Measurements from ENCODE around the gene IL21R. TPM values are rescaled to one million over a fixed set of nuclear protein-coding genes. Genes with fewer than 3 reads are reported as not detected.

IL21R gene
- 0.34 and 0.40 TPM in 2 replicates for total RNA-seq
- long read RNA-seq: 0 reads

DNA sequence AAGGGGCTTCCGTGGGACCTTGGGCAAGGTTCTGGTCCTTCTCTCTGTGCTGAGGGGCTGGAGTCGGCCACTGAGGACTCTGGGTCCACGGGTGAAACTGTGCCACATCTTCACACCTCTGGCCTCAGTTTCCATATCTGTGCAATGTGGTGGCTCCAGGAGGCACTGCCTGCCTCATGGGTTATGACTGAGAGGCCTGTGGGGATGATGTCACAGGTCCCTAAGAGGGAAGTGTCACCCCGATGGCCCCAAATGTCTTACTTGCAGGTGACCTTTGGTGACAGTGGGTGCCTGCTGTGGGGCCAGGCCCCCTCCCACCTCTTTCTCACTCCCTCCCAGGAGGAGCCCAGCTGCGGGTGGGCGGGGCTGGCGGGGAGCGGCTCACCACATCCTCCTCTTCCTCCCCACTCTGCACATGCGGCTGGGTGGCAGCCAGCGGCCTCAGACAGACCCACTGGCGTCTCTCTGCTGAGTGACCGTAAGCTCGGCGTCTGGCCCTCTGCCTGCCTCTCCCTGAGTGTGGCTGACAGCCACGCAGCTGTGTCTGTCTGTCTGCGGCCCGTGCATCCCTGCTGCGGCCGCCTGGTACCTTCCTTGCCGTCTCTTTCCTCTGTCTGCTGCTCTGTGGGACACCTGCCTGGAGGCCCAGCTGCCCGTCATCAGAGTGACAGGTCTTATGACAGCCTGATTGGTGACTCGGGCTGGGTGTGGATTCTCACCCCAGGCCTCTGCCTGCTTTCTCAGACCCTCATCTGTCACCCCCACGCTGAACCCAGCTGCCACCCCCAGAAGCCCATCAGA is at the start of gene IL21R:
IL21R (plus strand) TSS at position 407 of the 801 bp plus-strand sequence. CDS start 27,898 bp downstream, outside the sequence.
- TF ChIP-seq, protein P1, sequence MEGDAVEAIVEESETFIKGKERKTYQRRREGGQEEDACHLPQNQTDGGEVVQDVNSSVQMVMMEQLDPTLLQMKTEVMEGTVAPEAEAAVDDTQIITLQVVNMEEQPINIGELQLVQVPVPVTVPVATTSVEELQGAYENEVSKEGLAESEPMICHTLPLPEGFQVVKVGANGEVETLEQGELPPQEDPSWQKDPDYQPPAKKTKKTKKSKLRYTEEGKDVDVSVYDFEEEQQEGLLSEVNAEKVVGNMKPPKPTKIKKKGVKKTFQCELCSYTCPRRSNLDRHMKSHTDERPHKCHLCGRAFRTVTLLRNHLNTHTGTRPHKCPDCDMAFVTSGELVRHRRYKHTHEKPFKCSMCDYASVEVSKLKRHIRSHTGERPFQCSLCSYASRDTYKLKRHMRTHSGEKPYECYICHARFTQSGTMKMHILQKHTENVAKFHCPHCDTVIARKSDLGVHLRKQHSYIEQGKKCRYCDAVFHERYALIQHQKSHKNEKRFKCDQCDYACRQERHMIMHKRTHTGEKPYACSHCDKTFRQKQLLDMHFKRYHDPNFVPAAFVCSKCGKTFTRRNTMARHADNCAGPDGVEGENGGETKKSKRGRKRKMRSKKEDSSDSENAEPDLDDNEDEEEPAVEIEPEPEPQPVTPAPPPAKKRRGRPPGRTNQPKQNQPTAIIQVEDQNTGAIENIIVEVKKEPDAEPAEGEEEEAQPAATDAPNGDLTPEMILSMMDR (IDR thresholded peaks at IDR 0.05): no peak
- Mint-ChIP-seq H3K27ac (ENCODE audit: unreplicated experiment) (peak within 1 kb of the TSS; percentile 67), H3K9me3 (ENCODE audit: unreplicated experiment) (no peaks in the 10 kb centered on the region), H3K4me1 (ENCODE audit: unreplicated experiment) (peaks cover 19% of the 10 kb centered on the region), H3K36me3 (ENCODE audit: unreplicated experiment) (no peaks in the 10 kb centered on the region), H3K4me3 (ENCODE audit: unreplicated experiment) (peak within 1 kb of the TSS; percentile 22), H3K27me3 (ENCODE audit: unreplicated experiment) (no peaks in the 10 kb centered on the region)
- peak; percentile 84 for DNase-seq (ENCODE audit: extremely low spot score, unreplicated experiment)

DNA sequence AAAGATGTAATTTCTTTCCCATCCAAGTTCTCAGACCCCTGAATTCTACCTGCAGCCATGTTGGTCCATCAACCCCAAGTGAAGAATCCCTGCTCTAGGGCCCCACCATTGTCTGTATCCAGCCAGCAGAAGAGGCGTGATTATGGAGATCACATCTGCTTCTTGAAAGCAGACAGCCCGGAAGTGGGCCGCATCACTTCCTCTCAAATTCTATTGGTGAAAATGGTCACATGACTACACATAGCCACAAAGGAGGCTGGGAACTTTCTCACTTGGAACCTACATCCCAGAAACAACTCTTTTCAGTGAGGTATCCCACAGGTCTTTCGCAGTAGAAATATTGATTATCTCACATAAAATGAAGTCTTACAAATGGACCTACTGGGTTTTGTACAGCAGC is 48.1 kb upstream of the IL21R start:
- no peaks in the 10 kb centered on the region for H3K9me3 Mint-ChIP-seq (ENCODE audit: unreplicated experiment)
- no peaks in the 10 kb centered on the region for H3K27me3 Mint-ChIP-seq (ENCODE audit: unreplicated experiment)
- TF ChIP-seq, protein P1 (IDR thresholded peaks at IDR 0.05): no peak
- no peaks in the 10 kb centered on the region for H3K4me1 Mint-ChIP-seq (ENCODE audit: unreplicated experiment)
- no peak for DNase-seq (ENCODE audit: extremely low spot score, unreplicated experiment)
- no peak overlapping the region for H3K4me3 Mint-ChIP-seq (ENCODE audit: unreplicated experiment)
- peaks cover 37% of the 10 kb centered on the region for H3K36me3 Mint-ChIP-seq (ENCODE audit: unreplicated experiment)
- no peak overlapping the region for H3K27ac Mint-ChIP-seq (ENCODE audit: unreplicated experiment)

DNA sequence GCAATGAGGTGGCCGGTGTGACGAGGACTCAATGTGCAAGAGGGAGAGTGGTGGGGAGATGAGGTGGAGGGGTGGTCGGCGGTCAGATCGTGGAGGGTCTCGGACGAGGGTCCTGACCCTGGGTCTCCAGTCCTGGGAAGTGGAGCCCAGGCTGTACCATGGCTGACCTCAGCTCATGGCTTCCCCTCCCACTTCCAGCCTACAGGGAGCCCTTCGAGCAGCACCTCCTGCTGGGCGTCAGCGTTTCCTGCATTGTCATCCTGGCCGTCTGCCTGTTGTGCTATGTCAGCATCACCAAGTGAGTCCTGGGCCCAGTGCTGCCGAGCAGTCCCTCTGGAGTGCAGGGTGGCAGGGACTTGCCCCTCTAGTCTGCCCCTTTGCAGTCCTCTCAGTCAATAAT is 46.4 kb upstream of the IL21R start:
- Mint-ChIP-seq H3K9me3 (ENCODE audit: unreplicated experiment) (no peaks in the 10 kb centered on the region), H3K27me3 (ENCODE audit: unreplicated experiment) (no peaks in the 10 kb centered on the region), H3K27ac (ENCODE audit: unreplicated experiment) (no peak overlapping the region)

DNA sequence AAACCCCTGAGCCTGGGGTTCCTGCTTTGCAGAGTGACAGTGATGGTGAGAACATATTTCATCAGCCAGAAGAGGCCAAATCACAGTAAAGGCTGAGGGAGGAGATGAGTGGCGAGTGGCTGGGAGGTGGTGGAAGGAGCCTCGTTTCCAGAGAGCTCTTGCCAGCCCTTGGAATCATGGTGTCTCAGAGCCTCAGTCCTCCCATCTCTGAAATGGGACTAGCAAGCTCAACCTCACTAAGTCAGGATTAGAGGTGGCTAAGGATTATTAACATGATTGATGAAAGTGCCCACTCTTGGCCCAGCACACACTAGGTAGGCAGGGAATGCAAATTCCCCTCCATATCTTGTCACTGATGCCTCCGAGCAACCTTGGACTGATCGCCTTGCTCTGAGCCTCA is 45.2 kb upstream of the IL21R start:
- Mint-ChIP-seq H3K4me1 (ENCODE audit: unreplicated experiment) (no peaks in the 10 kb centered on the region), H3K27ac (ENCODE audit: unreplicated experiment) (no peak overlapping the region), H3K9me3 (ENCODE audit: unreplicated experiment) (no peaks in the 10 kb centered on the region), H3K27me3 (ENCODE audit: unreplicated experiment) (no peaks in the 10 kb centered on the region), H3K4me3 (ENCODE audit: unreplicated experiment) (no peak overlapping the region), H3K36me3 (ENCODE audit: unreplicated experiment) (peaks cover 26% of the 10 kb centered on the region)
- no peak for DNase-seq (ENCODE audit: extremely low spot score, unreplicated experiment)
- TF ChIP-seq, protein P1 (IDR thresholded peaks at IDR 0.05): no peak

More for the DNA sequence above, 46.4 kb upstream of the IL21R start:
- Mint-ChIP-seq H3K4me1 (ENCODE audit: unreplicated experiment) (no peaks in the 10 kb centered on the region), H3K4me3 (ENCODE audit: unreplicated experiment) (no peak overlapping the region), H3K36me3 (ENCODE audit: unreplicated experiment) (peaks cover 30% of the 10 kb centered on the region)
- TF ChIP-seq, protein P1 (IDR thresholded peaks at IDR 0.05): peak; percentile 27
- DNase-seq (ENCODE audit: extremely low spot score, unreplicated experiment): no peak

DNA sequence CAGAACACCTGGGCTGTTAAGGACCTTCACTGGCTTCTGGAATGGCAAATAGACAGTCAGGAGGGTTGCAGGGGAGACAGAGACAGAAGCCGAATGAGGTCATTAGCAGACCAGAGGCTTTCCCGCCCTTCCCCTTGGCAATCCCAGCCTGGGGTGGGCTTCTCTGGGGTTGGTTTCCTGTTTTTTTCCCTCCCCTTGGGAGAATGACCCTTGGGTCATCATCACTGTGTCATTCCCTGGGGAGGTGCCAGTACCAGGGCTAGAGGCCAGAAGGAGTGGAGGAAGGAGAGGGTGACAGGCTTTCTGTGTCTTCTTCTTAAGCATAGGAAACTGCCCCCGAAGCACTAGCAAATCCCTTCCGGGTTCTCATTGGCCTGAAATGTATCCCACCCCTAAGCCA is 42.9 kb upstream of the IL21R start:
- TF ChIP-seq, protein P1 (IDR thresholded peaks at IDR 0.05): no peak
- Mint-ChIP-seq H3K27ac (ENCODE audit: unreplicated experiment) (no peak overlapping the region), H3K36me3 (ENCODE audit: unreplicated experiment) (peaks cover 26% of the 10 kb centered on the region)

More for the DNA sequence above, 42.9 kb upstream of the IL21R start:
- no peaks in the 10 kb centered on the region for H3K27me3 Mint-ChIP-seq (ENCODE audit: unreplicated experiment)
- H3K9me3 Mint-ChIP-seq (ENCODE audit: unreplicated experiment): no peaks in the 10 kb centered on the region
- no peaks in the 10 kb centered on the region for H3K4me1 Mint-ChIP-seq (ENCODE audit: unreplicated experiment)
- no peak for DNase-seq (ENCODE audit: extremely low spot score, unreplicated experiment)
- no peak overlapping the region for H3K4me3 Mint-ChIP-seq (ENCODE audit: unreplicated experiment)
